D341Med (cell line): ENCODE data around the gene RBM24.

Experiments
- DNase-seq: peaks from one replicate; pipeline ENCODE4 v3.0.0; 2012; ENCODE audit warnings: low spot score

RBM24 gene

DNA sequence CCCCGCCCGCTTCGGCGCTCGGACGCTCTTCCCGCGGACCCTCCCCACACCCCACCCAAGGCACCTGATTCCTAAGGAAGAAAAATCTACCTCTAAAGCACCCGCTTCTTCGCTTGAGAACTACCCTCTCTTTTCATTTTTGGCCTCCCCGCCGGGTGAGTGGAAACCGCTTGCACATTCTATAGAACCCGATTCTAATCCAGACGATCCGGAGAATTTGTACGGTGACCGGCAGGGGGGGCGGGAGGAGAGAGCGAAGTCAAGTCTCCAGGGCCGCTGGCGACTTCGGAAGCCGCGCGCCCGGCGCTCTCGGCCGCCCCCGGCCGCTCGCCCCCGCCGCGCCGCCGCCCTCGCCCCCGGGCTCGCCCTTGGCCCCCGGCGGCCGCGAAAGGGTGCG is at the start of gene RBM24:
TSS of gene RBM24 (plus strand) at position 262 of the 397 bp plus-strand sequence. CDS start 221 bp downstream, outside the sequence.
- peak; percentile 83 for DNase-seq

DNA sequence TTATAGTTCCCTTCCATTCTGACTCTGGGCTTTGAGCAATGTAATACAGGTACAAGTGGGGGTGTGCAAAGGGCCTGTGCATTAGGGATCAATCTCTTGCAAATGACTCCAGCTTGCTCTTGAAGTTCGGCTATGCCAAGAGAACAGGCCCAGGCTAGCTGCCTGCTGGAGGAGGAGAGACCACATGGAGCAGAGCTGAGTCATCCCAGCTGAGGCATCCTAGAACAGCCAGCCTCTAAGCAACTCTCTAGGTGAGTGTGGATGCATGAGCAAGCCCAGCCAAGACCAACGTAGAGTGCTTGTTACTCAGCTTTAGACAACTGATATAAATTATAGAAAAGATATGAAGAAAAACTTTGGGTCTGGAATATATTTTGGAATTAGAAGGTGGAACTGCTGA is 47.6 kb upstream of the RBM24 start:
- no peak for DNase-seq

DNA sequence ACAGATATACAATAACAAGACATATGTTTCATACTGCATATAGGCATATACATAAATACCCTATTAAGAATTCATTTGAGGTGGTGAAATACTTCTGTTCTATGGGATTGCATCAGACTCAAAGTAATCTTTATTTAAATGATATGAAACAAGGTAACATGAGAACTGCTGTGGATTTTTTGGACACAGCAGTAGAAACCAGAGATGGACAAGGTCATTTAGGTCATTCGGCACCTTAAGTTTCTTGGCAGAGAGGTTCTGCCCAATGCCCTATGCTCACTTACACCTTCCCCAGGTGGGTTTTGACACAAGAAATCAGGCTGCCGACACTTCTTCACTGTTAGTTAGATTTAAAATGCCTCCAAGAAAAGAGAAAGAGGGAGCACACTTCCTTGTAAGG is 43.9 kb upstream of the RBM24 start:
- no peak for DNase-seq

DNA sequence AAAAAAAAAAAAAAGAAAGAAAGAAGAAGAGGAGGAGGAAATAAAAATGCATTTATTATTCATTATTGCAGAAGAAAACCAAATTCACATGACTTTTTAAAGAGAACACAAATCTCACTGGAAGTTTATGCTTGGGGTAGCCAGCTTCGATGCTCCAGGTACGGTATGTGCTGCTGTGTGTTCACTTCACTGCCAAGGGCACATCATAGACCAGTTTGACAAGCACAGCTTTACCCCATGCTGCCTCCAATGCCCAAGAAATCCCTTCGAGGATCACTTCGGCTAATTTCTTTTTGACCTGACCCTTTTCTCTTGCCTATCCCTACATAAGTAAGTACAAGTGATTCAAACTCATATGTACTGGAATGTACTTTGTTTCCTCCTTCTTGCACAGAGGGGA is 41.9 kb upstream of the RBM24 start:
- DNase-seq: no peak

DNA sequence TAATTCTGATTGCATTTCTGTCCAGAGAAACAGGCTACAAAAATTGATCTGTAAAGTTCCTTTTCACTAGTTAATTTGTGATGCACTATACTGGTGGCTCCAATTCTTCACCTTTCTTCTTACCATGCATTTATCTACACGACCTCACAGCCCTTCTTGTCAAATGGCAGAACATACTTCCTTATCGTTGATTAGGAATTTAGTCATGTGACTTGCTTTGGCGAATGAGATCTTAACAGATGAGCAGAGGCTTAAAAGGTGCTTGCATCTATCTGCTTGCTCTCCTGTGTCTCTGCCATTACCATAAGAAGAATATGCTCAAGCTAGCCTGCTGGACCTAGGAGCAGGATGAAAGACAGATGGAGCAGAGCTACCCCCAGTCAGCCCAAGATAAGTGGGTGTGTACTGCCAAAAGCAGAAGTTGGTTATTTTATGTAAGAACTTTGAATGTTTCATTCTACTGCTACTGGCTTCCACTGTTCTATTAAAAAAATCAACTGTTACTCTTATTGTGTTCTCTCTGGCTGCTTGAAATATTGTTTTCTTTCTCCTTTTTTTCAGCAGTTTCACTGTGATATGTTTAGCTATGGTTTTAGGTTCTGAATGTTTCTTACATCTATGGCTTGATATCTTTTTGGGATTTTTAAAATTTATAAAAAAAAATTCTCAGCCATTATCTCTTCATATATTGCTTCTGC is 40.2 kb upstream of the RBM24 start:
- DNase-seq: no peak

DNA sequence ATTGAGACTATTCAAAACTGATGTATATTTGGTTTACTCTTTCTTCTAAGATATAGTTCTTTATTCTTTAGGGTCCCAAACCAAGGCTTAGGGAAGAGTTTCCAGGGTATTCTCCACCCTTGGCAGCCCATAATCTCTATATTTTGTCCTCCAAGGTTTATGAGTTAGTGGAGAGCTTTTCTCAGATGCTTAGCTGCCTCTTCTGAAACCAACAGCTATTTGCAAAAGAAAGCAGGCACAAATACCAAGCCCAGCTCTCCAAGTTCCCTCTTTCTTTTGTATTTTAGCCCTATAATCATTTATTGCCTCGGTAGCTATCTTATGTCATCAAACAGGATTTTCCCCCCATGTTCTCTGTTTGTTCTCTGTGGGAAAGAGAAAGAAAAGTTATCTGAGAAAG is 39.1 kb upstream of the RBM24 start:
- DNase-seq: no peak

DNA sequence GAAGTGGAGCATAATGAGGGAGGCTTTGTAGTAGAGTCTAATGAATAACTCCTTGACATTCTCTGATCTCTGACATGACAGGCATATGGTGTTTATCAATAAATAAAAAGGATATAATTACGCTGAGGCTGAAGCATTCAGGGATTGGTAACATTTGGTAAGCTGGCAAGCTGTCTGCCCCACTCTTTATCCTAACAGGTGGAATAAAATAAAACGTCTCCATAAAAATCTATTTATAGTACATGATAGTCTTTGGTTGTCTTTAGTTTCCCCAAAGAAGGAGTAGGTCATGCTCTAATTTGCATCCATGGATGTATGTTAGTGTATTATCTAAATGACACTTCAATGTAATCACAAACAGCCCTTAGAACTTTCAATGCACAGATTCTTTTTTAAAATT is 30.9 kb upstream of the RBM24 start:
- no peak for DNase-seq

DNA sequence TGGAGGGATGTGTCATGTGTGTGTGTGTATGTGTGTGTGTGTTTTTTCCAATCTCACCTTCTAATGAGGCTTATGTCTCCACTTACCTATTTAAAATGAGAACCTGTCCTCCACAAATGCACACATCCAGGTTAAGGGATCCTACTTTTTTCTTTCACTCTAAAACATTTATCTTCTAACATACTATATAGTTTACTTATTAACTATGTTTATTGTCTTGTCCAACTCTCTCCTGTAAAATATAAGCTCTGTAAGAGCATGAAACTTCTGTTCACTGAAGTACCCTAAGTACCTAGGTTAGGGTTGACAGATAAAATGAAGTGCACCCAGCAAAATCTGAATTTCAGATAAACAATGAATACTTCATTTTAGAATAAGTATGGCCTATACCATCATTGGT is 29.2 kb upstream of the RBM24 start:
- DNase-seq: no peak

DNA sequence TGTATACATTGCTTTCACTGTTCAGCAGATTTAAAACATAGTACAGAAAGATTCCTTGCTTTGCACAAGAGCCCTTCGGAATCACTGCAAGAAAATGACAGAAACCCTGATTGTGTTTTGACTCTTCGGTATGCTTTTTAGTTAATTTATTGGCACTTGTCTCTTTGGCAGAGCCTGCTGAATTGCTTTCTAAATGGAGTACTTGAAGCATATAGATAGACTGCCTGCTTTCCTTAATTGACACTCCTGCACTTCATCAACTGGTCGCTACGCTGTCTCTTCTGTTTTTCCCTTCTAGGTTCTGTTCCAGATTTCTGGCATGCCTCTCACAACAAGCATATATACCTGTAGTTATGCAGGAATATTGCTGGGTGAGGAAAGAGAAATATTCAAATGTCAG is 22.4 kb upstream of the RBM24 start:
- no peak for DNase-seq

DNA sequence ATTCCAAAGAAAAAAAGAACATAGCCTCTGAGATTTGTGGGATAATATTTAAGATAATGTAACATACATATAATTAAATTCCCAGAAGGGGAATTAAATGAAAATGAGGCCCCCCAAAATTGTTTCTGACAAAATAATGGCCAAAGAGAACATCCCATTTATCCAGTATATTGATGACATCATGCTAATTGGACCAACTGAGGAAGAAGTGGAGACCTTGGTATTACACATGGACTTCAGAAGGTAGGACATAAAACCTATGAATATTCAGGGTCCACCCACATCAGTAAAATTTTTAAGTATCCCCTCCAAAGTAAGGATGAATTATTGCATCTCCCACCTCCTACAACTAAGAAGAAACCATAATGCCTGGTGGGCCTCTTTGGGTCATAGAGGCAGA is 15.6 kb upstream of the RBM24 start:
- DNase-seq: no peak

DNA sequence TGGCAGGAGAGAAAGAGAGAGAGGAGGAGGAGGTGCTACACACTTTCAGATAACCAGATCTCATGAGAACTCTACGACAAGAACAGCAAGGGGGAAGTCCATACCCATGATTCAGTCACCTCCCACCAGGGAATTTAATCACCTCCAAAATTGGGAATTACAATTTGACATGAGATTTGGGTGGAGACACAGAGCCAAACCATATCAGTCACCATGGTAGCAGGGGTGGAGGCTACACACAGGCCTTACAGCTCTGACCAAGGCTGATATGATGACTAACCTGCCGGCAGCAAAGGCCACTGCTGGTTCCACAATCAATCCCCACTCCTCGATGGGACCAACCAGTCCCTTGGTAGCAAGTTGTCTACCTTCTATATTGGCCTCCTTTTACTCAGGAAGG is 13.6 kb upstream of the RBM24 start:
- no peak for DNase-seq

DNA sequence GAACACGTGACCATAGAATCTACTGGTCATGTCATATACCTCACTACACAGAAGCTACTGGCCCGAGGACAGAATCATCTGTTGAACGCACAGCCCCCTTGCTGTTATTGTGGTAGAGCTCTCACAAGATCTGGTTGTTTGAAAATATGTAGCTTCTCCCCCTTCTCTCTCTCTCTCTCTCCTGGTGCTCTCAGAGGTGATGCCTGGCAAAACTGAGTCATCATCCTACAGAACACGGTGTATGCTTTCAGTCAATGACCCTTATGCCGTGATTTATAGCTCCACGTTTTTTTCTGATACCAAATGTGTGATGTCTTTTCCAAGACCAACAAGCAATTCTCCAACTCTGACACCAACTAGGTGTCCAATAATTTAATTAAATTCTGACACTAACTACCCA is 13.0 kb upstream of the RBM24 start:
- no peak for DNase-seq

DNA sequence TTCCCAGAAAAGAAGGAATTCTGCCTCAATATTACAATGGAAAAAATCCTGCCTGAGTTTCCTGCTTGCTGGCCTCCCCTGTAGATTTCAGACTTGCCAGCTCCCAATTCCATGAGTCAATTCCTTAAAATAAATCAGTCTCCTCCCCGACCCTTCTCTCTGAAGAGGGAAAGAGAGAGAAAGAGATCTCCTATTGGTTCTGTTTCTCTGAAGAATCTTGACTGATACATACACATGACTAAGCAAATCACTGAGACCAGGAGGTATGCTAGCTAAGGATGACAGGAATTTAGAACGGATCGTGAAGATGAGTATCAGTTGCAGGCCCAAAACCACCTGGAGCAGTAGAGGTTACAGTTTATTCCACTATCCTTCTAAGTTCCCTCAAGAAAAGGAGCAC is 11.3 kb upstream of the RBM24 start:
- DNase-seq: no peak

DNA sequence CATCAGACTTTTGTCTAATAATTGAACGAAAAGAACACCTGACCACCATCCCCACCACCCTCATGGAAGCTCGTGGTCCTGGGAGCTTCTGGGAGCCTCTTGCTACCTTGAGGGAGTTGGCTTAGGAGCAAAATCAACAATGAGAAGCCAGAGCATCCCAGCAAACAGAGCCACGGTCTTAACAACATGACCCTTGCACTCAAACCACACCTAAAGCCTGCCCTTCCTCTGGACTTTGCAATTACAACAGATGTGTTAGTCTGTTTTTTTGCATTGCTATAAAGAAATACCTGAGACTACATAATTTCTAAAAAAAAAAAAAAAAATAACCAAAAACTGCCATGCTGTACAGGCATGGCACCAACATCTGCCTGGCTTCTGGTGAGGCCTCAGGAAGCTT is 9.5 kb upstream of the RBM24 start:
- DNase-seq: no peak

DNA sequence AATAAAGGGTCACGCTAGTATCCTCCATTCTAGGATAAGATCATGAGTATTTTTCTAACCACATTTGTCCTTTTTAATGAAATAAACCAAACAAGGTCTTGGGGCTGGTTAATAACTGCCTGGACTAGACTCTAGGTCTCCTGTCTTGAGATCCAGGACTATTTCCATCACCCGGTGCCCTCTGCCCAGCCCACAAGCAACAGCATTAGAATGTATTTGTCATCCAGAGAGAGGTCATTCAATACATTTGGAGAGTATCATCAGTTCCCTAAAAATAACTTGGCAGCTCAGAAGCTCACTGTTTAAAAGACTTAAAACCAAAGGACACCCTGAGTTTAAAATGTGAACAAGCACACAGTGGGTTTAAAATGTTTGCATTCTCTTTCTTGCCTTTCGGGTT is 4.4 kb upstream of the RBM24 start:
- DNase-seq: no peak

DNA sequence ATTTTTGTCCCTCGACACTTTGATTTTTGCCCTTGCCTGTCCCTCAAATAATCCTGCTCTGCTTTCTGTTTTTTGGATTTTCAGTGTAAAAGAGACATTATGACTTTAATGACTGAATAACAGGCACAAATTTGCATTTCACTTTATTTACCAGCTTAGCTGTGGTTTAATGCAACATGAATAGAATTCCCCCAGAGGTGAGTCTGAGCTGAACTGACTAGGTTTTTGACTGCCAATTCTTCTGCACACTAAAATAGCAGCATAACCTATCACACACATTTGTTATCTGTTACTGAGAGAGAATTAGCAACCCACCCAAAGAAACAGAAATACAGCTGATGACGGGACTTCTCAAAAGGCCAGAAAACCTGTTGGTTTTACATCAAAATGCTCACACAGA is 3.9 kb upstream of the RBM24 start:
- DNase-seq: no peak

DNA sequence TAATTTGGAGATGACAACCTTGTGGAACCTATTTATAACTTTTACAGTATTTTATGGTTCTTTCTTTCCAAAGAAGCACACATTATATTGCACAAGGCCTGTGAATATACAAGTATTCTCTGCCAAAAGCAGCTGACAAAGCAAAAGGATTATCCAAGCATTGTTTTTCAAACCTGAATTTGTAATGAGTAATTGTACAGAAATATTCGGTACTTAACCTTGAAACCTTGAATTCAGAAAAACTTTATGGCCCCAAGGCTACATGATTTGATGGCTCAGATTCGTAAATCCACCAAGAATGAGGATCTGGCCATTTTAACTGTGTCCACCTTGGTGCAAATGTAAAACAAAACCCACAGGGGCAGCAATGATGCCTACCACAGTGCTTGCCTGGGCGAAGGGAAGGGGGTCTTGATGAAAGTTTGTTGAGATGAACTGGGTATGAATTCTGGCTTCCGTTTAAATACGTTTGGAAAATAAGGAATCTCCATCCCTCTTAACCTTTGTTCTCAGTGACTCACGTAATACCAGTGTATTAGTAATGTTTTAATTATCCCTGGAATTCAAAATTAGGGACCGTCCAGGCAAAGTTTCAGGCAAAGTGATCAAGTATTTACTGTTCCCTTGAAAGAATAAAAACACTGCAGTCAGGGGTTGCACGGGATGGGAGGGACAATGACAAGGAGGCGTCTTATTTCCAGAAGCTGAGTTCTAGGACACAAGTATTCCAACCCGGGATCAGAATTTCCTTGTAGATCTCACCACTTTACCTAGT is 2.7 kb upstream of the RBM24 start:
- no peak for DNase-seq

DNA sequence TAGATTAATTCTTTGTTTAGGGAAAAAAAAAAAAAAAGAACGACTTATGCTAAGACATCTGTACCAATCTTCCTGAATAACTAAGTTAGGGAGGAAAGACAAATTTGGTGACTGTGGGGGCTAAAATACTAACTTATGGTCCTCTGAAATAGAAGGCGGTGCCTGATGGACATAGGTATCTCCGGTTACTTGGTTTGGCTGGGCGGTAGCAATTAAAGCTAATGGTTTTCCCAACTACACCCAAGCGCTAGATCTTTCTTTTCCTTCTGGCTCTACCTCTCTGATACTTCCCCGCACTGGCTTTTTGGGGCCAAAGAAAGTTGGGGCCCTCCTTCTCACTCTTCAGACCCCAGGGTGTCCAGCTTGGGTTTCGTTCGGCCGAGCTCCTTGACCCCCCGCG is 1.0 kb upstream of the RBM24 start:
- no peak for DNase-seq

DNA sequence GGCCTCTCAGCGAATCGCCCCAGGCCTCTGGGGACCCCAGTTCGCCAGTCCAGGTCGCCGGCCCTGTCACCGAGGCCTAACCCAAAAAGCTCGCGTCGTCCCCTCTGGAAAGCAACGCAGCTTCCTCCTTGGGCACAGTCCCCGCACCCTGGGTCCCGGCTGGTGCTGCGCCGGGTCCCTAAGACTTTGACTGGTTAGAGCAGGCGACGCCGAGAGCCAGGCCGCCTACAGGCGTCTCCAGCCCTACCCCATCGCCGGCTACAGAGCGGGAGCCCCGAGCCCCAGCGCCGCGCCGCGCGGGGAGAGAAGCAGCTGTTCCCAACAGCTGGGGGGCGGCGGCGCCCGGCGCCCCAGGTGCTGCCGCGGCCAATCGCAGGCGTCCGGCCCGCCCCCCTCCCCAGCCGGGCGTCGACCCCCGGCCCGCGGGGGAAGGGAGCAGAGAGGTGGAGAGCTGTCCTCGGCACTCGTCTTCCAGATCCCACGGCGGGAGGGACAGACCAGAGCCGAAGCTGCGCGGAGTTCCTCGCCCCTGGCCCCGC is 540 bp upstream of the RBM24 start:
- DNase-seq: peak; percentile 45

DNA sequence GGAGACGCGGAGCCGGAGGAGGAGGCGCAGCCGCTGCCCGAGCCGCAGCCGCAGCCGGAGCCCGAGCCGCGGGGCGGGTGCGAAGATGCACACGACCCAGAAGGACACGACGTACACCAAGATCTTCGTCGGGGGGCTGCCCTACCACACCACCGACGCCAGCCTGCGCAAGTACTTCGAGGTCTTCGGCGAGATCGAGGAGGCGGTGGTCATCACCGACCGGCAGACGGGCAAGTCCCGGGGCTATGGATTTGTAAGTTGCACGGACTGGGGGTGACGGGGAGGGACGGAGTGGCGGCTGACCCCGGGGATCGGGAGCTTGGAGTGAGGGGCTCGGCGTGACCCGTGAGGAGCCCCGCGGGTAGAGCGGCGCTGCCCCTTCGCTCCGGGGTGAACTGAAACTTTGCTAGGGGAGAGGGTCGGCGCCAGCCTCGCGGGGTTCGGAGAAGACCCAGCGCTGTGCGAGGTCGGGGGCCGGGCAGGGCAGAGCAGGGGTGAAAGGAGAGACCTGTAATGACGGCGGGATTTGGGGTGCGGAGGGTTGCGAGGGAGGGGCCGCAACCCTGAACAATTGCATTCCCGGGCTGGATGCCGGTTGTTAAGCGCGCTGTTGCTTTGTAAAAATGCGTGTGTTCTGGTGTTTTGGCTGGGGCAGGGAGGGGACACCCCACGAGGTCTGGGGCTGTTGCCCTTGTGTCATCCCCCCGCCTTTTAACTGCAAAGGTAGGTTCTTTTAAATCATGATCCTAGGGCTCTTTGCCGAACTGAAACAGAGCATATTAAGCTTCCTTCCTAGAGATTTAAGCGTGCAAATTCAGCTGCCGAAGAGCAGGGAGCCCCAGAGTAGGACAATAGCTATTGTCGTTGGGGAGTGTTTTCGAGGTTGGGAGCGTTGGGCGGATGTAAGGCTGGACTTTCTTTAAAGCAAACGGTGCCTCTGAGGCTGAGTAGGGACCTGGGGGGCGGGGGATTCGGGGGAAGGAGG is 628 bp downstream of the RBM24 start:
- peak; percentile 58 for DNase-seq

DNA sequence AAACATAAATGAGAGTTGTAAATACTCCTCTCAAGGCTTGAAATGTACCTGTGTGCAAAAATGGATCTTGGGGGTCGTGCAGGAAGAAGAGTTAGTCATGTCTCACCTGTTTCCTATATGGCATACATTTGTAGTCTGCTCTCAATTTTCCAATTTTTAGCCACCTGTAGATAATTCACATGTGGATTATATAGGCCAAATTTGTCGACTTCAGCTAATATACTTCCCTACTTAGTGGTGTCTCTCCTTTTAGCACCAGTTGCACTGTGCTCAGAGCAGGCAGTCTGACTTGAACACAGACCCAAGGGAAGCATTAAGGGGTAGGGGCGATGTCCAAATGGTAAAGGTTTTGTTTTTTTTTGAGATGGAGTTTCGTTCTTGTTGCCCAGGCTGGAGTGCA is 1.9 kb downstream of the RBM24 start:
- DNase-seq: no peak

DNA sequence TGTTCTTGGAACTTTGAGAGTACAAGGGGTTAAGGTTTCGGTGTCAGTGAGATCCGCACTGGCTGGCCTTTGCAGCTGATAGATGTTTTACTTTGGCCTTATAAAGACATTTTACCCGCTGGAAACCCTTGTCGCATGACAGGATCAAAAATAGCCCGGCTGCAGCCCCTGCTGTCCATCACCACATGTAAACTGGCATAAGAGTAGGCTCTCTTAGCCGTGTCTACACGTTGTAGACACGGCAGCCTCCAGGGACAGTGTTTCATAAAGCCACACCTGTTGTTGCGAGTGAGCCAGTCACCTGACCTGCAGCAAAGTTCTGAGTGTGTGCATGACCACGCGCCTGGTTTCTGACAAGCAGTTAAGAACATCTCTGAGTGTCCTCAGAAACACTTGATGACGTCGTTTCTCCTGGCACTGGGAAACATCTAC is 8.5 kb downstream of the RBM24 start:
- no peak for DNase-seq
